ENCODE measurements around the gene KCND2. TPM values are rescaled to one million over a fixed set of nuclear protein-coding genes. Genes with fewer than 3 reads are reported as not detected.

KCND2 gene
- total RNA-seq, 1 donor from 2014 or later, result 13.7 TPM

DNA sequence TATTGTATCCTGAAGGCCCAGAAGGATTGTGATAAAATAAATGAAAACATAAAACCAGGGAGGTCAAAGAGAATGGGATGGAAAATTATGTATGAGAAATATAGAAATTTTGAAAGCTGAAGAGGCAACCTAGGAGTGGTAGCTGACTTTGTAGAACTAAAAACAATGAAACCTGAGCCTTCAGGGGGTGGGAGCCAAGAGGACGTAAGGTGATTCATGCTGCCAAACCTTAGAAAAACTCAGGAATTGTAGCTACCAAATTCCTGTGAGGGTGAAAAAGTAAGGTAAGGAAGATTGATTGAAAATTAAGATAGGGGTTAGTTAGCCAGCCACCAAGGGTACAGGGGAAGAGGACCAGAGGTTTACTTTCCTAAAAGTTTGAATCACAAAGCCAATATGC is 213.2 kb downstream of the KCND2 start:
- H3K27ac Mint-ChIP-seq, result no peak overlapping the region
- no peaks in the 10 kb centered on the region for H3K9me3 Mint-ChIP-seq (ENCODE audit: low read depth)
- H3K4me3 Mint-ChIP-seq (ENCODE audit: low read depth), result no peak overlapping the region

DNA sequence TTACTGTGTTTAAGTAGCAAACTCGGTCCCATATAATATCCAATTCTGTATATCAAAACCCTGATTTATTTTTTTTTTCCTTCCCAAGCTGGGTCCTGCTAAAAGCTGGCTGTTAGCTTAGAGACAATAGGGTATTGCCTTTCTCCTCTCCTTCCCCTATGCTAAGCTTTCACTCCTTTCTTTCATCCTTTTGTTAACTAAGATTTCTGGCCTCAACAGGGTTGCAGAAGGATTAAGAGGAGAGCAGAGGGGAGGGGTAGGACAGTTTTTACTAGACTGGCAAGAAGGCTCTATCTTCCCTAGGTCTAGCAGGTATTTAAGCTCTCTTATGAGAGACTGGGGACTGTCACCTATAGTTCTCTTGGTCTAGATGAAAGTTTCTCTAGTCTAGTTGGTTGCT is 229.2 kb downstream of the KCND2 start:
- TF ChIP-seq, protein P1, sequence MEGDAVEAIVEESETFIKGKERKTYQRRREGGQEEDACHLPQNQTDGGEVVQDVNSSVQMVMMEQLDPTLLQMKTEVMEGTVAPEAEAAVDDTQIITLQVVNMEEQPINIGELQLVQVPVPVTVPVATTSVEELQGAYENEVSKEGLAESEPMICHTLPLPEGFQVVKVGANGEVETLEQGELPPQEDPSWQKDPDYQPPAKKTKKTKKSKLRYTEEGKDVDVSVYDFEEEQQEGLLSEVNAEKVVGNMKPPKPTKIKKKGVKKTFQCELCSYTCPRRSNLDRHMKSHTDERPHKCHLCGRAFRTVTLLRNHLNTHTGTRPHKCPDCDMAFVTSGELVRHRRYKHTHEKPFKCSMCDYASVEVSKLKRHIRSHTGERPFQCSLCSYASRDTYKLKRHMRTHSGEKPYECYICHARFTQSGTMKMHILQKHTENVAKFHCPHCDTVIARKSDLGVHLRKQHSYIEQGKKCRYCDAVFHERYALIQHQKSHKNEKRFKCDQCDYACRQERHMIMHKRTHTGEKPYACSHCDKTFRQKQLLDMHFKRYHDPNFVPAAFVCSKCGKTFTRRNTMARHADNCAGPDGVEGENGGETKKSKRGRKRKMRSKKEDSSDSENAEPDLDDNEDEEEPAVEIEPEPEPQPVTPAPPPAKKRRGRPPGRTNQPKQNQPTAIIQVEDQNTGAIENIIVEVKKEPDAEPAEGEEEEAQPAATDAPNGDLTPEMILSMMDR (IDR thresholded peaks at IDR 0.05; ENCODE audit: unreplicated experiment), result no peak
- no peak for DNase-seq (ENCODE audit: low spot score, unreplicated experiment)

More for the DNA sequence above, 213.2 kb downstream of the KCND2 start:
- Mint-ChIP-seq H3K36me3 (ENCODE audit: insufficient read depth) (no peaks in the 10 kb centered on the region), H3K27me3 (no peaks in the 10 kb centered on the region), H3K4me1 (ENCODE audit: low read depth) (peaks cover 24% of the 10 kb centered on the region)
- no peak for DNase-seq (ENCODE audit: low spot score, unreplicated experiment)
- TF ChIP-seq, protein P1 (IDR thresholded peaks at IDR 0.05; ENCODE audit: unreplicated experiment), result no peak

DNA sequence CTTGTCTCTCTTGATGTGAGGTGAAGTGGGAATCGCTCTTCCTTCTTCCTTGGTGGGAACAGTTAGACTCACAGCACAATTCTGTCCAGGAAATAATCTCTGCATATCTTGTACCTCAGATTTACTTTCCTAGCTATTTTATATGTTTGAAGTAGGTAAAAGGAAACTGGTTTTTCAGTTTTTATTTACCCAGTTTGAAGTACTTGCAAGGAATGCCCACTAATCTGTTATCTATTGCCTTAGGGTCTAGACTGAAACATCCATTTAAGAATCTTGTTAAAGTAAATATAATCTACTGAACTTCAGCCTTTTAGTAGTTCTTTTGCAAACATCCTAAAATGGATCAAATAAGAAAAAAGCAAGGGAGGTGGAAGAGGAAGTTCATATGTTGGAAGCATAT is 229.8 kb downstream of the KCND2 start:
- Mint-ChIP-seq H3K9me3 (ENCODE audit: low read depth) (no peaks in the 10 kb centered on the region), H3K27ac (no peak overlapping the region), H3K4me3 (ENCODE audit: low read depth) (no peak overlapping the region), H3K4me1 (ENCODE audit: low read depth) (peaks cover 7% of the 10 kb centered on the region), H3K27me3 (no peaks in the 10 kb centered on the region), H3K36me3 (ENCODE audit: insufficient read depth) (no peaks in the 10 kb centered on the region)
- TF ChIP-seq, protein P1 (IDR thresholded peaks at IDR 0.05; ENCODE audit: unreplicated experiment), result no peak
- no peak for DNase-seq (ENCODE audit: low spot score, unreplicated experiment)

More for the DNA sequence above, 229.2 kb downstream of the KCND2 start:
- Mint-ChIP-seq H3K4me3 (ENCODE audit: low read depth) (no peak overlapping the region), H3K27me3 (no peaks in the 10 kb centered on the region), H3K4me1 (ENCODE audit: low read depth) (peaks cover 7% of the 10 kb centered on the region), H3K36me3 (ENCODE audit: insufficient read depth) (no peaks in the 10 kb centered on the region), H3K27ac (no peak overlapping the region), H3K9me3 (ENCODE audit: low read depth) (no peaks in the 10 kb centered on the region)

DNA sequence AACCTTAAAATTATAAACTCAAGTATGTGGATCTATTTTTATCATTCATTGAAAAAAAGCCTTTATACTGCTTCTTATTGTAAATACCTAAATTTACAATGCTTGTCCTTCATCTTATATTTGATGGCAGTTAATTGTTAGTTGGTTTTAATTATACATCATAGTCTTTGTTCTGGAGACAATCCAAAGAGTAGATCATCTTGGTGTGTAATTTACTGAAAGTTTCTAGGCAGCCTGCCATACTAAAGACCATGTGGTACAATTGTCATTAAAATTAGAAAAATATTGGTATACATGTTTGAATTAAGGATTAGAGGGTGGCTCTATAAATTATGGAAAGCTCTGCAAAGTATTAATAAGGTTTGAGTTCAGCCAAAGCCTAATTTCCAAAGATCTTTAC is 231.4 kb downstream of the KCND2 start:
- Mint-ChIP-seq H3K27ac (no peak overlapping the region), H3K27me3 (no peaks in the 10 kb centered on the region)

DNA sequence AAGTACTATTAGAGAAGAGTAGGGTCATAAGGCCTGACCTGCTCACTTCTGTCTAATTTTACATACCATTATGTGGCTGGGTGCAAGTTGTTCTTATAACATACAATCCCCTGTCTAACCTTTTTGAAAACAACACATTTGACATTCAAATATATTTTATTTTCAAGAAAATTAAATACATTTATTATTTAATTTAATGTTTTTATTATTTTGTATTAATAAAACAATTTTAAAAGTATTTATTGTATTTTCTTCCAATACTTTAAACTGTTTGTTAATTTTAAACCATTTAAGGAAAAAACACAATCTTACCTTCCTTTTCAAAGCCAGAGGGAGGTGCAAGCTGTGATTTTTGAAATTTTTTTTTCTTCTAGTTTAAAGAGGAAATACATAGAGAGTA is 232.8 kb downstream of the KCND2 start:
- Mint-ChIP-seq H3K9me3 (ENCODE audit: low read depth) (no peaks in the 10 kb centered on the region), H3K27me3 (no peaks in the 10 kb centered on the region), H3K36me3 (ENCODE audit: insufficient read depth) (no peaks in the 10 kb centered on the region), H3K4me3 (ENCODE audit: low read depth) (no peak overlapping the region), H3K27ac (no peak overlapping the region), H3K4me1 (ENCODE audit: low read depth) (peaks cover 7% of the 10 kb centered on the region)
- TF ChIP-seq, protein P1 (IDR thresholded peaks at IDR 0.05; ENCODE audit: unreplicated experiment), result no peak
- DNase-seq (ENCODE audit: low spot score, unreplicated experiment), result no peak

More for the DNA sequence above, 231.4 kb downstream of the KCND2 start:
- Mint-ChIP-seq H3K9me3 (ENCODE audit: low read depth) (no peaks in the 10 kb centered on the region), H3K4me1 (ENCODE audit: low read depth) (peaks cover 7% of the 10 kb centered on the region), H3K36me3 (ENCODE audit: insufficient read depth) (no peaks in the 10 kb centered on the region), H3K4me3 (ENCODE audit: low read depth) (no peak overlapping the region)
- TF ChIP-seq, protein P1 (IDR thresholded peaks at IDR 0.05; ENCODE audit: unreplicated experiment), result no peak
- no peak for DNase-seq (ENCODE audit: low spot score, unreplicated experiment)
